ENCODE measurements around the gene HYDIN.
"Not testable (repeated sequence)": the region's sequence is repeated elsewhere in the genome, so short reads cannot be mapped to it uniquely, and the experiment has no call there.

HYDIN gene

DNA sequence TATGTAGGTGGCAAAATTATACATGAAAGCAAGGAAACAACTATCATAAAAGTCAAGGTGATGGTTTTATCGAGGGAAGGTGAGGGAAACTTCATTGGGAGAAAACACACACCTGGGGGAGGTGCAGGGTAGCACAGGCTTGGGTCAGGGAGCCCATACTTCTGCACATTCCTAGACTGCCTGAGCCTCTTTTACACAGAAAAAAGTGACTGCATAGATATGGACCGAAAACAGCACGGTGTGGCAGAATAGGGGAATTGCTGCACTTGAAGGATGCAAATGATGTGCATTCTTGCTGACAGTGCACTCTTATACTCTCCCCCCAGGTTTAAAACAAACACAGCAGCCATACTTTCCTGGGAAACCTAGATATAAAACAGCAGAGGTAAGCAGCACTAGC is 120.0 kb downstream of the HYDIN start:
- H3K27ac ChIP-seq (ENCODE audit: low read length); DNase-seq (ENCODE audit: low read depth, low spot score); H3K4me1 ChIP-seq (ENCODE audit: control insufficient read depth, insufficient read depth, low read length); H3K36me3 ChIP-seq (ENCODE audit: control insufficient read depth, insufficient read depth, low read length); H3K9me3 ChIP-seq (ENCODE audit: control insufficient read depth, insufficient read depth, low read length); H3K4me3 ChIP-seq (ENCODE audit: low read length); H3K27me3 ChIP-seq (ENCODE audit: control insufficient read depth, insufficient read depth, low read length): not testable (repeated sequence)
- no CpG with 5 or more reads among the region's 3 CpGs for WGBS (ENCODE audit: insufficient coverage, insufficient read length)

DNA sequence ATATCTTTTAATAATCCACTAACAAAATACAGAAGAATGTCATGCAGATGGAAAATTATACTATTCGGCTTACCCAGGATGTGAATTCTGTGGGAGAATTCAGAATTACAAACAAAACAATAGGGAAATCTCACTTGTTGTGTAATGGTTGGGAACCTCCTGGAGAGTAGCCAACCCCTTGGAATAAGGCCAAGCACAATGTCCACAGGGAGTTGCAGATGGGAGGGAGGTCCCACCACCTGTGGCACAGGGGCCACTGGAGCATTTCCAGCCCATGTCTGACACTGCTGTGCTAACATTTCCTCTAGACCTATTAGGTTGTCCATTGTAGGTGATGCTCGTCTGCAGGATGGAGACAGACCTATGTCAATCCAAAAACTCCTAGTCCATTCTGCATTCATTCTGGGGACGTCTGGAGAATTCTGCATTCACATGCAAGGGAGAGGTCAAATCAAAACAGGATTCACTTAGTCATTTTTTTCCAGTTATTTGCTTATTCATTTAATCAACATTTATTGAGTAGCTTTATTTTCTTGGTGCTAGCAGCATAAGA is 120.8 kb downstream of the HYDIN start:
- H3K27ac ChIP-seq (ENCODE audit: low read length); H3K36me3 ChIP-seq (ENCODE audit: control insufficient read depth, insufficient read depth, low read length); H3K4me1 ChIP-seq (ENCODE audit: control insufficient read depth, insufficient read depth, low read length); H3K9me3 ChIP-seq (ENCODE audit: control insufficient read depth, insufficient read depth, low read length); H3K4me3 ChIP-seq (ENCODE audit: low read length); DNase-seq (ENCODE audit: low read depth, low spot score); H3K27me3 ChIP-seq (ENCODE audit: control insufficient read depth, insufficient read depth, low read length): not testable (repeated sequence)
- no CpG with 5 or more reads among the region's 3 CpGs for WGBS (ENCODE audit: insufficient coverage, insufficient read length)

GRCh38 chr16:71105881-71106280 is 124.6 kb downstream of the HYDIN start:
- not testable (repeated sequence) for H3K27ac ChIP-seq (ENCODE audit: low read length); DNase-seq (ENCODE audit: low read depth, low spot score); H3K36me3 ChIP-seq (ENCODE audit: control insufficient read depth, insufficient read depth, low read length); H3K4me3 ChIP-seq (ENCODE audit: low read length); H3K4me1 ChIP-seq (ENCODE audit: control insufficient read depth, insufficient read depth, low read length); H3K9me3 ChIP-seq (ENCODE audit: control insufficient read depth, insufficient read depth, low read length); H3K27me3 ChIP-seq (ENCODE audit: control insufficient read depth, insufficient read depth, low read length)

DNA sequence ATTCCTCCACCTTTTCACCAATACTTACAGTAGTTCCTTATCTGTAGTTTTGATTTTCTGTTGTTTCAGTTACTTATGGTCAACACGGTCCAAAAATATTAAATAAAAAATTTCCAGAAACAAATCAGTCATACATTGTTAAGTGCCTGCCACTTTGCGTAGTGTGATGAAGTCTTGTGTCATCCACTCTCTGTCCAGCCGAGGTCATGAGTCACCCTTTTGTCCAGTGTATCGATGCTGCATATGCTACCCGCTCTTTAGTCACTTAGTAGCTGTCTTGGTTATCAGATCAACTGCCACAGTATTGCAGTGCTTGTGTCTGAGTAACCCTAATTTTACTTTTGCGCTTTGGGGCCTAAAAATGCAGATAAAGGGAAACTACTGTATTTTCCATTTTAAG is 146.9 kb downstream of the HYDIN start:
- H3K27ac ChIP-seq (ENCODE audit: low read length); H3K4me1 ChIP-seq (ENCODE audit: control insufficient read depth, insufficient read depth, low read length); H3K9me3 ChIP-seq (ENCODE audit: control insufficient read depth, insufficient read depth, low read length); H3K27me3 ChIP-seq (ENCODE audit: control insufficient read depth, insufficient read depth, low read length); H3K4me3 ChIP-seq (ENCODE audit: low read length); H3K36me3 ChIP-seq (ENCODE audit: control insufficient read depth, insufficient read depth, low read length); DNase-seq (ENCODE audit: low read depth, low spot score): not testable (repeated sequence)
- WGBS (ENCODE audit: insufficient coverage, insufficient read length): no CpG with 5 or more reads among the region's 6 CpGs

DNA sequence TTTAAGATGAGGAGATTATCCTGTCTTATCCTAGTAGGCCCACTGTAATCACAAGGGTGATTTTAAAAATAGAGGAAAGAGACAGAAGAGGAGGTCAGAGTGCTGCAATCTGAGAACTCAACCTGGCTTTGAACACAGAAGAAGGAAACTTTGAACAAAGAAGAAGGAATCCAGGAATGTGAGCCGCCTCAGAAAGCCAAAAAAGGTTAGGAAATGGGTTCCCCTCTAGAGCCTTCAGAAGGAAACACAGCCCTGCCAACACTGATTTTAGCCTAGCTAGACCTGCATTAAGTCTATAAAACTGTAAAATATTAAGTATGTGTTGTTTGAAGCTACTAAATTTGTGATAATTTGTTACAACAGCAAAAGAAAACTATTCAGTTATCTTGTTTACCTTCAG is 149.7 kb downstream of the HYDIN start:
- not testable (repeated sequence) for H3K27ac ChIP-seq (ENCODE audit: low read length)
- WGBS (ENCODE audit: insufficient coverage, insufficient read length): no CpG with 5 or more reads among the region's 1 CpG

DNA sequence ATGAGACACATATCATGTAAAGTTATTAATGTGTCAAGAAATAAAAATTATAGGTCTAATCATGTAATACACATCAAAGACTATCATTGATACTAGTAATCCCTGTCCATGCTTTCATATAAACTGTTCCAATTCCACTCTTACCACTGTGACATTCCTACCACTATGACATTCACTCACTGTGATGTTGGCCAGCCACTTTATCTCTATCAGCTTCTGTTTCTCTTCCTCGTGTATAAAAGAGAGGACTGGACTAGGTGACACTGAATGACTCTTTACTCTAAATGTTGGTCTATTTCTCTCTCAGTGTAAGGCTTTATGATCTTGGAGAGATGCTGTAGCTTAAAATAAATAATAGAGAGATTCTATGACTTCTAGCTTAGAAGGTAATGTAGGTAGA is 150.3 kb downstream of the HYDIN start:
- WGBS (ENCODE audit: insufficient coverage, insufficient read length): no CpG with 5 or more reads among the region's 1 CpG
- H3K36me3 ChIP-seq (ENCODE audit: control insufficient read depth, insufficient read depth, low read length); H3K4me3 ChIP-seq (ENCODE audit: low read length): not testable (repeated sequence)

More for the DNA sequence above, 149.7 kb downstream of the HYDIN start:
- H3K4me3 ChIP-seq (ENCODE audit: low read length); H3K27me3 ChIP-seq (ENCODE audit: control insufficient read depth, insufficient read depth, low read length); H3K4me1 ChIP-seq (ENCODE audit: control insufficient read depth, insufficient read depth, low read length); DNase-seq (ENCODE audit: low read depth, low spot score); H3K36me3 ChIP-seq (ENCODE audit: control insufficient read depth, insufficient read depth, low read length); H3K9me3 ChIP-seq (ENCODE audit: control insufficient read depth, insufficient read depth, low read length): not testable (repeated sequence)

GRCh38 chr16:71070651-71071050 is 159.9 kb downstream of the HYDIN start:
- not testable (repeated sequence) for H3K36me3 ChIP-seq (ENCODE audit: control insufficient read depth, insufficient read depth, low read length); H3K4me3 ChIP-seq (ENCODE audit: low read length); H3K27me3 ChIP-seq (ENCODE audit: control insufficient read depth, insufficient read depth, low read length); H3K4me1 ChIP-seq (ENCODE audit: control insufficient read depth, insufficient read depth, low read length); H3K9me3 ChIP-seq (ENCODE audit: control insufficient read depth, insufficient read depth, low read length); H3K27ac ChIP-seq (ENCODE audit: low read length); DNase-seq (ENCODE audit: low read depth, low spot score)
- WGBS (ENCODE audit: insufficient coverage, insufficient read length): no CpG with 5 or more reads among the region's 1 CpG

More for the DNA sequence above, 150.3 kb downstream of the HYDIN start:
- not testable (repeated sequence) for DNase-seq (ENCODE audit: low read depth, low spot score); H3K4me1 ChIP-seq (ENCODE audit: control insufficient read depth, insufficient read depth, low read length); H3K27me3 ChIP-seq (ENCODE audit: control insufficient read depth, insufficient read depth, low read length); H3K9me3 ChIP-seq (ENCODE audit: control insufficient read depth, insufficient read depth, low read length); H3K27ac ChIP-seq (ENCODE audit: low read length)

- not testable (repeated sequence) for H3K4me3 ChIP-seq (ENCODE audit: low read length); DNase-seq (ENCODE audit: low read depth, low spot score); H3K27me3 ChIP-seq (ENCODE audit: control insufficient read depth, insufficient read depth, low read length); H3K4me1 ChIP-seq (ENCODE audit: control insufficient read depth, insufficient read depth, low read length); H3K27ac ChIP-seq (ENCODE audit: low read length); H3K9me3 ChIP-seq (ENCODE audit: control insufficient read depth, insufficient read depth, low read length); H3K36me3 ChIP-seq (ENCODE audit: control insufficient read depth, insufficient read depth, low read length)
- no CpG with 5 or more reads among the region's 4 CpGs for WGBS (ENCODE audit: insufficient coverage, insufficient read length)
Measured at GRCh38 chr16:71069842-71070241, 160.7 kb downstream of the HYDIN start.

DNA sequence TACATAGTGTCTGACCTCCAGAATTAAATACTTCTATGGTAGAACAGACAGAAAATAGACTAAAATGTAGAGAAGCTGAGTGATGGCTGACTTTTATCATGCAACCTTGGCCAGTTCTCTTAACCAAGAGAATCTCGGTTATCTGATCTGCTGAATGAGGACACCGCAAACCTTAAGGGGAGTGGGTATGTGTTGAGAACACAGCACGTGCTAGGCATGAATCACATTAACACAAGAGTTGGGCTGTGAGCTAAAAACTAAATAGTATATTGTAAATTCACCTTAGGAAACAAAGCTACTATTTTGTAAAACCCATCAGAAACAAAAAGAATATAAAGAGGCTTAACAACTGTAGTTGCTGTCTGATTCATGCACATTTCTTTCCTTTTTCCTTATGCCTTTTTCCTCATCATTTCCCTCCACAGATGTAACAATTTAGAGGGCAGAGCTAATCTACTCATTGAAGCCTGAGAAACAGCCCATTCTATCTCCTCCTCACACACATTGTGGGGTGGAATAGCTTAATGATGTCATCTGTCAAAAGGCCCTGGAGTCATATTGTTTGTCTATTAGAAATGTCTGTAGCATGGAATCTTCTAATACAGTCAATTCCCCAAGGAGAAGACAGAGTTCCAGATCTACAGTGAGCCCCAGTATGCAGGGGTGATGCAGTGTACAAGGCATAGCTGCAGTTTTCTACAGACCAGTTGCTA is 176.5 kb downstream of the HYDIN start:
- not testable (repeated sequence) for DNase-seq (ENCODE audit: low read depth, low spot score); H3K4me1 ChIP-seq (ENCODE audit: control insufficient read depth, insufficient read depth, low read length); H3K27ac ChIP-seq (ENCODE audit: low read length); H3K36me3 ChIP-seq (ENCODE audit: control insufficient read depth, insufficient read depth, low read length); H3K4me3 ChIP-seq (ENCODE audit: low read length); H3K27me3 ChIP-seq (ENCODE audit: control insufficient read depth, insufficient read depth, low read length); H3K9me3 ChIP-seq (ENCODE audit: control insufficient read depth, insufficient read depth, low read length)
- WGBS (ENCODE audit: insufficient coverage, insufficient read length): no CpG with 5 or more reads among the region's 3 CpGs

DNA sequence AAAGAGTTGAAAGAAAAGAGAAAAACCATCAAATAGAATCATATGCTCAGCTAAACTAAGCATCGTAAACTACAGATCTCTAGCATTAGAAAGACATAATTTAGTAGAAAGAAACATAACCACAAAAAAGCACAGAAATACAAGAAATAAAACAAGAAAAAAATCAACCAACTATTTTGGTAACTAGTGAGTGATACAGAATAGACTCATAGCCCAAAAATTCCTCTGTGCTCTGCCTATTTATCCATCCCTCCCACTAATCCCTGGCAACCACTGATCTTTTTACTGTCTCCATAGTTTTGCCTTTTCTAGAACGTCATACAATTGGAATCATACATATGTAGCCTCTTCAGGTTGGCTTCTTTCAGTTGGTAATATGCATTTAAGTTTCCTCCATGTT is 180.2 kb downstream of the HYDIN start:
- H3K9me3 ChIP-seq (ENCODE audit: control insufficient read depth, insufficient read depth, low read length); H3K36me3 ChIP-seq (ENCODE audit: control insufficient read depth, insufficient read depth, low read length); H3K4me1 ChIP-seq (ENCODE audit: control insufficient read depth, insufficient read depth, low read length); H3K27ac ChIP-seq (ENCODE audit: low read length); H3K27me3 ChIP-seq (ENCODE audit: control insufficient read depth, insufficient read depth, low read length); DNase-seq (ENCODE audit: low read depth, low spot score); H3K4me3 ChIP-seq (ENCODE audit: low read length): not testable (repeated sequence)
- no CpG with 5 or more reads among the region's 2 CpGs for WGBS (ENCODE audit: insufficient coverage, insufficient read length)

GRCh38 chr16:71039368-71040111 is 191.0 kb downstream of the HYDIN start:
- no CpG with 5 or more reads among the region's 11 CpGs for WGBS (ENCODE audit: insufficient coverage, insufficient read length)
- H3K4me1 ChIP-seq (ENCODE audit: control insufficient read depth, insufficient read depth, low read length); H3K27ac ChIP-seq (ENCODE audit: low read length); H3K27me3 ChIP-seq (ENCODE audit: control insufficient read depth, insufficient read depth, low read length); H3K9me3 ChIP-seq (ENCODE audit: control insufficient read depth, insufficient read depth, low read length); H3K36me3 ChIP-seq (ENCODE audit: control insufficient read depth, insufficient read depth, low read length); H3K4me3 ChIP-seq (ENCODE audit: low read length); DNase-seq (ENCODE audit: low read depth, low spot score): not testable (repeated sequence)
